Heart right ventricle (tissue), 16 donors: ENCODE measurements around the gene ST8SIA2. TPM values are rescaled to one million over a fixed set of nuclear protein-coding genes. Genes with fewer than 3 reads are reported as not detected.
"Not testable (repeated sequence)": the region's sequence is repeated elsewhere in the genome, so short reads cannot be mapped to it uniquely, and the experiment has no call there.

Experiments used
- ATAC-seq, 8 donors: fragments of 200-7000 bp; cut with Tn5 transposase; one replicate each; pipeline ENCODE4 v1.9.1; 2020; ENCODE audit warnings: mild to moderate bottlenecking in 8 of 8, moderate library complexity in 8 of 8, moderate number of reproducible peaks in 1 of 8
- DNase-seq, 2 donors: peaks; one replicate each; pipeline ENCODE4 v3.0.0-alpha.2; 2020
- H3K27ac ChIP-seq, 10 donors: fragments of 200-600 bp; sonication (generic) in 2 of 10; one replicate each; pipeline versions ENCODE4 v1.5.0 to v1.8.0; 2020 to 2022; ENCODE audit warnings: mild to moderate bottlenecking in 3 of 10
- H3K27me3 ChIP-seq, 7 donors: fragments of 200-600 bp; one replicate each; pipeline ENCODE4 v1.8.0; 2021 to 2022; ENCODE audit warnings: mild to moderate bottlenecking in 2 of 7
- H3K36me3 ChIP-seq, 9 donors: fragments of 200-600 bp; sonication (generic) in 1 of 9; one replicate each; pipeline versions ENCODE4 v1.5.0 to v1.8.0; 2020 to 2022; ENCODE audit warnings: mild to moderate bottlenecking in 2 of 9
- H3K4me1 ChIP-seq, 9 donors: fragments of 200-600 bp; sonication (generic) in 1 of 9; one replicate each; pipeline versions ENCODE4 v1.5.0 to v1.8.0; 2020 to 2022; ENCODE audit warnings: mild to moderate bottlenecking in 4 of 9
- H3K4me3 ChIP-seq, 10 donors: fragments of 200-600 bp; sonication (generic) in 2 of 10; one replicate each; pipeline versions ENCODE4 v1.5.0 to v1.8.0; 2020 to 2022; ENCODE audit warnings: mild to moderate bottlenecking in 7 of 10, moderate library complexity in 2 of 10
- H3K9me3 ChIP-seq, 11 donors: fragments of 200-600 bp in 10 of 11; sonication (generic) in 2 of 11; one replicate each; pipeline versions ENCODE4 v1.5.0 to v1.8.0; 2013 to 2022; ENCODE audit warnings: mild to moderate bottlenecking in 2 of 11, control low read depth in 1 of 11, moderate library complexity in 1 of 11
- CTCF ChIP-seq, 9 donors: fragments of 200-600 bp; sonication (generic) in 2 of 9; IDR thresholded peaks; one replicate each; pipeline versions ENCODE4 v1.5.0 to v1.8.0; 2021 to 2022; ENCODE audit warnings: antibody characterized with exemption in 9 of 9, mild to moderate bottlenecking in 5 of 9, moderate library complexity in 1 of 9
- WGBS, 2 donors: extraction: QIAGEN DNeasy Blood & Tissue Kit; methylation state at CpG; one replicate each; pipeline ENCODE4 v1.1.7; 2013; ENCODE audit warnings: inconsistent platforms in 1 of 2; 5-methylcytosine and 5-hydroxymethylcytosine counted together
- intact Hi-C, 10 donors: fragments of 100-400 bp; cut with DNase I; formaldehyde crosslinking; loops; one replicate each; pipeline versions ENCODE4 v1.11.1 to v1.14.2; 2022
- polyA plus RNA-seq, 2 donors: library from polyadenylated mRNA; stranded (reverse); fragments of 200-250 nt; gene quantifications; one replicate each; pipeline ENCODE4 v1.2.3, GENCODE V29; 2013
- total RNA-seq, 10 donors: library from RNA; stranded (reverse); fragmentation: NEBNext Ultra II Directional in 3 of 10; extraction: Animal tissue kit (Norgen Biotek cat#: 25700) in 3 of 10; gene quantifications; one replicate each; pipeline versions ENCODE4 v1.2.1 to v1.2.4, GENCODE V29; 2021 to 2023
- donor health status: Arrhythmogenic right ventricular cardiomyopathy.
- donor health status: ischemic (EF 13 %, LVEDD 7.1; RV severe dilation, severe dysfunction).
- donor health status: healthy with polysubstance abuse.
- donor health status: DM: no; HTN: yes; CAD: no.
- donor health status: DM: no; HTN: no; CAD: no.
- donor health status: ischemic (EF 25% LVEDD 6.9; RV normal size, moderate dysfunction).
- donor health status: ischemic (EF 25% LVEDD 5.7; RV mildly dilated, moderate dysfunction).
- donor health status: healthy.
- donor health status: DM: yes; HTN: yes; CAD: no.
- donor health status: Ischemic cardiomyopathy.
- donor health status: ischemic (EF 35%, LVEDD 5.7; RV mildly dilated, moderate dysfunction).
- donor health status: nonischemic (EF 11% LVEDD 7.7; RV severe dilation, severe dysfunction).
- donor health status: DM: yes; HTN: yes; CAD: no.
- donor health status: PGD.
- donor health status: ischemic (EF 29% LVEDD 5.4; RV normal size, mild dysfunction).
- donor health status: nonischemic (EF 23%, LVEDD 6.1; RV moderate dilation, normal function).

The ST8SIA2 gene
- total and polyA plus RNA-seq, 12 donors, result 0.23 to 12.2 (median 3.2) TPM

DNA sequence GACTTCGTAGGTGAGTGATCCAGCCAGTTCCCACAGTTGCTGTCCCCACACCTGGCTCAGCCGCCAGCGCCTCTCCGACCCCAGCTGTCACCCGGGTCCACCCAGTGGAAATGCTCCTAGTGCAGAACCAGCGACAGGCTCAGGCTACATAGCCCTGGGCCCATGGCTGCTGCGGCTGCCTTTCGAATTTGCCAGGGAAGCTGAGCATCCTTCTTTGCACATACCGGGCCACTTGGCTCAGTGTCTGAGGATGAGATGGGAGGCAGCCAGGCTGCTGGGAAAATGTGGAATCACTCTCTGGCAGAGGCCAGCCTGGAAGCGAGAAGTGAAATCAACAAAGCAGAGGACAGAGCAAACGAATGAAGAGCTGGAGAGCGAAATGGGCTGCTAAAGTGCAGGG, 80.1 kb downstream of the ST8SIA2 start:
- DNase-seq, result no peak
- intact Hi-C loops, result no loop called here
- Histone ChIP-seq H3K4me1 (no peaks in the 10 kb centered on the region), H3K27me3 (peaks cover 0 to 17% (median 0%) of the 10 kb centered on the region in 7 donors), H3K9me3 (no peaks in the 10 kb centered on the region), H3K36me3 (no peaks in the 10 kb centered on the region), H3K27ac (no peak overlapping the region), H3K4me3 (no peak overlapping the region)
- 80 to 83% methylated on average over 12 of the region's 12 CpGs for WGBS, 2 donors
- ATAC-seq, result no peak
- no peak for TF ChIP-seq CTCF (IDR thresholded peaks at IDR 0.05)

DNA sequence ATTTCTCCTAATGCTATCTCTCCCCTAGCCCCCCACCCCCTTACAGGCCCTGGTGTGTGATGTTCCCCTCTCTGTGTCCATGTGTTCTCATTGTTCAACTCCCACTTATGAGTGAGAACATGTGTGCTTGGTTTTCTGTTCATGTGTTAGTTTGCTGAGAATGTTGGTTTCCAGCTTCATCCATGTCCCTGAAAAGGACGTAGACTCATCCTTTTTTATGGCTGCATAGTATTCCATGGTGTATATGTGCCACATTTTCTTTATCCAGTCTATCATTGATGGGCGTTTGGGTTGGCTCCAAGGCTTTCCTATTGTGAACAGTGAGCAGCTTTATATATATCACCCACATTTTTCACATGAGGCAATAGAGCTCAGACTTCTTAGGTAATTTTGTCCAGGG, 86.0 kb downstream of the ST8SIA2 start:
- H3K27ac ChIP-seq, DNase-seq, intact Hi-C loops, H3K4me3 ChIP-seq, H3K36me3 ChIP-seq, H3K4me1 ChIP-seq, ATAC-seq, H3K9me3 ChIP-seq: not testable (repeated sequence)
- 80 to 87% methylated on average over 2 of the region's 2 CpGs for WGBS, 2 donors
- peaks cover 0 to 18% (median 0%) of the 10 kb centered on the region in 7 donors for H3K27me3 ChIP-seq

GRCh38 chr15:92480361-92480760, 86.7 kb downstream of the ST8SIA2 start:
- DNase-seq, result no peak
- Histone ChIP-seq H3K9me3 (no peaks in the 10 kb centered on the region), H3K27me3 (peaks cover 0 to 18% (median 0%) of the 10 kb centered on the region in 7 donors), H3K4me3 (no peak overlapping the region), H3K27ac (no peak overlapping the region), H3K4me1 (no peaks in the 10 kb centered on the region), H3K36me3 (no peaks in the 10 kb centered on the region)
- no peak for TF ChIP-seq CTCF (IDR thresholded peaks at IDR 0.05)
- 81 to 91% methylated on average over 4 of the region's 4 CpGs for WGBS, 2 donors
- ATAC-seq, result no peak
- intact Hi-C loops, result no loop called here

- Histone ChIP-seq H3K4me3 (no peak overlapping the region), H3K9me3 (peaks cover 0 to 15% (median 9%) of the 10 kb centered on the region in 11 donors), H3K27me3 (peaks cover 0 to 7% (median 0%) of the 10 kb centered on the region in 7 donors), H3K36me3 (no peaks in the 10 kb centered on the region), H3K27ac (no peak overlapping the region), H3K4me1 (no peaks in the 10 kb centered on the region)
- no peak for TF ChIP-seq CTCF (IDR thresholded peaks at IDR 0.05)
- WGBS, 2 donors, result 87 to 88% methylated on average over 1 of the region's 1 CpG
- DNase-seq, result no peak
- intact Hi-C loops, result no loop called here
- ATAC-seq, result no peak
Observed at GRCh38 chr15:92485441-92485840, 91.8 kb downstream of the ST8SIA2 start.

DNA sequence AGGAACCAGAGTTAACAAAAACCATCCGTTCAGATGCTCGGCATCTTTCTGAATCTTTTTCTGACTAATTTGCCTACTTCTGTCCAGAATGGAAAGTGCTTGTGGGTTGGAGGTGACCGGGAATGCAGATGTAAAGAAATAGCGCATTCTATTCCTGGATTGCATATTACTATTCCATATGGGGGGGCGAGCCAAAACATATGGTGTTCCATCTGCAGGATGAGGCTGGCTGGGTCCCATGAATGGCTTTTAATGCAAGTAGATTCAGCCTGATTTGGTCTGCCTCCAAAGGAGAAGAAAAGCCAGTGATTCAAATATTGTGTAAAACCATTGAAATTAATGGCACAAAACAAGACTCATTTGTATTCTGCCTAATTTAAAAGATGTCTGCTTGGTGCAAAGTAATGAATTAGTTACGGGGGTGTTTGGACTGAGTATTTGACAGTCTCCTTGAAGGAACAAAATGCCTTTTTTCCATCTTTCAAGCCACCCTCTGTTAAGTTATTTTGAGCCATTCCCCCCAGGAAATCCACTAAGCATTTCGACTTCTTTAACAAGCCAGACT, 99.0 kb downstream of the ST8SIA2 start:
- Histone ChIP-seq H3K4me3 (no peak overlapping the region), H3K9me3 (peaks cover 0 to 20% (median 12%) of the 10 kb centered on the region in 11 donors), H3K27ac (no peak overlapping the region), H3K4me1 (no peaks in the 10 kb centered on the region), H3K36me3 (no peaks in the 10 kb centered on the region), H3K27me3 (peaks cover 0 to 32% (median 15%) of the 10 kb centered on the region in 7 donors)
- no peak for TF ChIP-seq CTCF (IDR thresholded peaks at IDR 0.05)
- 81 to 85% methylated on average over 7 of the region's 7 CpGs for WGBS, 2 donors
- DNase-seq (no peak), ATAC-seq (no peak)
- intact Hi-C loops, result no loop called here
